Activated naive CD8-positive, alpha-beta T cell treated with anti-CD3 and anti-CD28 coated beads, Interleukin-2, amount 10 ng/mL, durations not matched to agents 7 days and 5 days (primary cell): Measurements from ENCODE around the gene KLRB1. TPM values are rescaled to one million over a fixed set of nuclear protein-coding genes. Genes with fewer than 3 reads are reported as not detected.
"Not testable (repeated sequence)": the region's sequence is repeated elsewhere in the genome, so short reads cannot be mapped to it uniquely, and the experiment has no call there.

Experiments used
- ATAC-seq: fragments of 150-1000 bp; cut with Tn5 transposase; one replicate; pipeline ENCODE4 v1.10.0; 2021; ENCODE audit warnings: low read depth, moderate library complexity
- POLR2A ChIA-PET: fragments of 350-600 bp; sonication (Branson Sonifier 250); formaldehyde crosslinking; loops from one replicate; lab custom pipeline; 2021; ENCODE audit warnings: antibody characterized with exemption; lab: Charles Lee
- DNase-seq: peaks from one replicate; pipeline ENCODE4 v3.0.0; 2021
- H3K27ac Mint-ChIP-seq: one replicate; pipeline ENCODE4 v1.8.0; 2022; ENCODE audit warnings: mild to moderate bottlenecking, mixed read lengths
- H3K27me3 Mint-ChIP-seq: one replicate; pipeline ENCODE4 v1.8.0; 2022; ENCODE audit warnings: mild to moderate bottlenecking, moderate library complexity, mixed read lengths
- H3K36me3 Mint-ChIP-seq: one replicate; pipeline ENCODE4 v1.8.0; 2021; ENCODE audit warnings: mild to moderate bottlenecking, mixed read lengths
- H3K4me1 Mint-ChIP-seq: one replicate; pipeline ENCODE4 v1.8.0; 2021; ENCODE audit warnings: mixed read lengths
- H3K4me3 Mint-ChIP-seq: one replicate; pipeline ENCODE4 v1.8.0; 2022; ENCODE audit warnings: mild to moderate bottlenecking, moderate library complexity, mixed read lengths
- H3K9me3 Mint-ChIP-seq: one replicate; pipeline ENCODE4 v1.8.0; 2021; ENCODE audit warnings: mixed read lengths
- total RNA-seq, 2 experiments: library from RNA; stranded (reverse); gene quantifications; one replicate each; pipeline ENCODE4 v1.2.3, GENCODE V29; 2021

The KLRB1 gene
- 10 to 100 TPM; 17.1 to 22.0 TPM for total RNA-seq

DNA sequence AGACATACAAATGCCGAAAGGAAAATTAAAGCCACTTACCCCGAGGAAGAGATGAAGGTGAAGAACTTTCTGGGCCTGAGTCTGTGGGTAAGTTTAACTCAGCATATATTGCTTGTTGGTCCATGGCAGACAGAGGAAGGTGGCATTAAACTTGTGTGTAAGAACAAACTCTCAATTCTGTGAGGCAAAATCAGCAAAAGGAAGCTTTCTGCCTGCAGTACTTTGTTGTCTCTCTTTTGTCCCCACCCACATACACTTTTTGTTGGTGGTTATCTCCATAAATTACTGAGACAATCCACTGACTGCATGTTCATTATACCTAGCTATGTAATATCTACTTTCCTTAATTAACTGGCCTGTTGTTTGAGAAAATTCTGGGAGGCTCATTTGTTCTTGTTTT lies at the start of gene KLRB1:
TSS of gene KLRB1 (minus strand) at position 201 of the 400 bp plus-strand sequence. CDS start at position 124, 77 bp downstream.
- no peak for ATAC-seq
- no peak for DNase-seq
- Mint-ChIP-seq H3K36me3 (peaks cover 45% of the 10 kb centered on the region), H3K4me1 (peaks cover 8% of the 10 kb centered on the region), H3K27ac (peak within 1 kb of the TSS; percentile 66), H3K9me3 (peaks cover 13% of the 10 kb centered on the region), H3K4me3 (no peak within 1 kb of the TSS), H3K27me3 (no peaks in the 10 kb centered on the region)
- POLR2A ChIA-PET: no interaction called here

DNA sequence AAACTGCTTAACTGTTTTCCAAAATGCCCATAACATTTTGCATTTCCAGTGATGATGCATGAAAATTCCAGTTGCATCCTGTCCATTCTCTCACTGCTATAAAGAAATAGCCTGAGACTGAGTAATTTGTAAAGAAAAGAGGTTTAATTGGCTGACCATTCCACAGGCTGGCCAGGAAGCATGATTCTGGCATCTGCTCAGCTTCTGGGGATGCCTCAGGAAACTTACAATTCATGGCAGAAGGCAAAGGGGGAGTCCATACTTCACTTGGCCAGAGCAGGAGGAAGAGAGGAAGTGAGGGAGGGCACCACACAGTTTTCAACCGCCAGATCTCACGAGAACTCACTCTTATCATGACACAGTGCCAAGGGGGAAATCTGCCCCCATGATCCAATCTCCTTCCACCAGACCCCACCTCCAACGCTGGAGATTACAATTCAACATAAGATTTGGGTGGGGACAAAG lies 43.6 kb upstream of the KLRB1 start:
- H3K27me3 Mint-ChIP-seq: no peaks in the 10 kb centered on the region
- DNase-seq: peak; percentile 65
- peaks cover 68% of the 10 kb centered on the region for H3K36me3 Mint-ChIP-seq
- H3K4me1 Mint-ChIP-seq: peaks cover 67% of the 10 kb centered on the region
- H3K4me3 Mint-ChIP-seq: peak overlapping the region; percentile 97
- H3K9me3 Mint-ChIP-seq: peaks cover 8% of the 10 kb centered on the region
- POLR2A ChIA-PET: interaction anchor here (0.6 to 13.8 kb wide), 16 partner anchors 12 to 904 kb away, joined by 3 to 499 read pairs (median 4); partner anchors contain the start of genes CD69, CLEC2B and CLEC2D
- H3K27ac Mint-ChIP-seq: peak overlapping the region; percentile 99
- peak; percentile 13 for ATAC-seq

DNA sequence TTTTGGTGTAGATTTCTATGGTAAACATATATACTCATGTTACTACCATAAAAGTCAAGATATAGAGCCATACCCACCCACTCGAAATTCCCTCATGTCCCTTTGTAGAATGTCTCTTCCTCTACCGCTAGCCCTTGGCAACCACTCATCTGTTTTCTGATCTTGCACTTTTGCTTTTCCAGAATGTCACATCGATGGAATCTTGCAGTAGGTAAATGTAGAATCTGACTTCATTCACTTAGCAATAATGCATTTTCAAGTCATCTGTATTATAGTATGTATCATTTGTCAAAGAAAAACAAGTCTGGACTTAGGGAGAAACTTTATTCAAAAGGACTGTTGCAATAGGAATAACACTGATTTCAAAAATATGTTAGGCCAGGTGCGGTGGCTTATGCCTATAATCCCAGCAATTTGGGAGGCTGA lies 42.4 kb upstream of the KLRB1 start:
- Mint-ChIP-seq H3K4me1 (peaks cover 62% of the 10 kb centered on the region), H3K9me3 (peaks cover 11% of the 10 kb centered on the region), H3K36me3 (peaks cover 63% of the 10 kb centered on the region), H3K27me3 (no peaks in the 10 kb centered on the region), H3K27ac (peak overlapping the region; percentile 99), H3K4me3 (peak overlapping the region; percentile 97)
- POLR2A ChIA-PET: interaction anchor here (0.6 to 13.8 kb wide), 19 partner anchors 9 to 905 kb away, joined by 3 to 499 read pairs (median 3); partner anchors contain the start of genes CD69, CLEC2B and CLEC2D
- DNase-seq (no peak), ATAC-seq (no peak)

DNA sequence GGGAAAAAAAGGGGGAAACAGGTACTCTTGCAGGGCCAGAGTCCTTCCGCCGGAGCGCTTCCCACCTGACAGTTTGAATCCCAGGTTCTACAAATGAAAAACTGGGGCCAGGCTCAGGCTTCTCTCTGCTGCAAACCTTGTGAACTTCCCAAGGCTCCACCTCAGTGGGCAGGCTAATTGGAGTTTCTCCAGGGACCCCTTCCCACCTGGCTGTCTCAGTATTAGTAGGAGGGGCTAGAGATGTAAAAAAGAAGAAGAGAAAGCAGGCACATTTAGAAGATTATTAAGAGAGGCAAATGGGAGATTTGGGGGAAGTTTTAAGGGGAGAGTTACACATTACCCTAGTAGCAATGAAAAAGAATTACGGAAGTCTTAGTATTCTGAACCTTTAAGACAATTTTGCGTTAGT lies 41.8 kb upstream of the KLRB1 start:
- DNase-seq (no peak), ATAC-seq (no peak)
- H3K4me3 Mint-ChIP-seq: peak overlapping the region; percentile 97
- H3K4me1 Mint-ChIP-seq: peaks cover 62% of the 10 kb centered on the region
- no peaks in the 10 kb centered on the region for H3K27me3 Mint-ChIP-seq
- H3K36me3 Mint-ChIP-seq: peaks cover 62% of the 10 kb centered on the region
- peaks cover 14% of the 10 kb centered on the region for H3K9me3 Mint-ChIP-seq
- H3K27ac Mint-ChIP-seq: peak overlapping the region; percentile 99
- POLR2A ChIA-PET: interaction anchor here (1.0 to 13.8 kb wide), 8 partner anchors 9 to 219 kb away, joined by 3 to 499 read pairs (median 38); partner anchors contain the start of genes CD69 and CLEC2D

DNA sequence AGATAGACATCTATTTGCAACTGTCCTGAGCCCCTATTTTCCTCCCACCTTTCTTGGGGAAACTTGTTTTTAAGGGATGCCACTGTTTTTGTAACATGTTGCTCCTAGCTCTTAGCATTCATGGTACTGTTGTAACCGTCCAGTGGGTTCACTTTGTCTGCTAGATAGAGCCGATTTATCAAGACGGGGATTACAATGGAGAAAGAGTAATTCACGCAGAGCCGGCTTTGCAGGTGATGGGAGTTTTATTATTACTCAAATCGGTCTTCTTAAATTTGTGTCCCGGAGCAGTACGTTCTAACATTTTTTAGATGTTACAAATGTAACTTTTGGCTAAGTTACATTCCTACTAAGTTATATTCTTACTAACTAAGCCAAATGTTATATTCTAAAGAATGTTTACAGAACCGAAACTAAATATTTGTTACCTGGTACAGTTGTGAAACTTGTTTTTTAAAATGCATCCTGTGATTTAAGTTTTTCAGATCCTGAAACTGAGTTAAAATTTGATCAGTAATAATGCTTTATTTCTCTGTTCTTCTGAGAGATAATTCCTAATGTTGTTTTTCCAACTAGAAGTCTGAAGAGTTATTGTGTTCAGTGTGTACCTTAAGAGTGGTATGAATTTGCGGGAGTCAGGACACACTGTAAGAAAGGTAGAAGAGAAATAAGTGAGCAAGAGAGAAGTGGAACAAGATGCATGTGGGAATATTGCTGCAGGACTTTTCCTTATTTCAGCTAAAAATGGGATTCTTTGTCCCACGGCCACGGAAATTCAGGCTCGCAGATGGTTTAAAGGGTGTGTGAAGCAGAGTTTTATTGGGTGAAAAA lies 41.2 kb upstream of the KLRB1 start:
- Mint-ChIP-seq H3K4me3 (peak overlapping the region; percentile 97), H3K36me3 (peaks cover 61% of the 10 kb centered on the region), H3K4me1 (peaks cover 61% of the 10 kb centered on the region), H3K27me3 (no peaks in the 10 kb centered on the region), H3K9me3 (peaks cover 12% of the 10 kb centered on the region), H3K27ac (peak overlapping the region; percentile 99)
- no peak for ATAC-seq
- POLR2A ChIA-PET: interaction anchor here (1.0 to 13.8 kb wide), 22 partner anchors 7 to 906 kb away, joined by 3 to 499 read pairs (median 12); partner anchors contain the start of genes CD69 and CLEC2D
- no peak for DNase-seq

DNA sequence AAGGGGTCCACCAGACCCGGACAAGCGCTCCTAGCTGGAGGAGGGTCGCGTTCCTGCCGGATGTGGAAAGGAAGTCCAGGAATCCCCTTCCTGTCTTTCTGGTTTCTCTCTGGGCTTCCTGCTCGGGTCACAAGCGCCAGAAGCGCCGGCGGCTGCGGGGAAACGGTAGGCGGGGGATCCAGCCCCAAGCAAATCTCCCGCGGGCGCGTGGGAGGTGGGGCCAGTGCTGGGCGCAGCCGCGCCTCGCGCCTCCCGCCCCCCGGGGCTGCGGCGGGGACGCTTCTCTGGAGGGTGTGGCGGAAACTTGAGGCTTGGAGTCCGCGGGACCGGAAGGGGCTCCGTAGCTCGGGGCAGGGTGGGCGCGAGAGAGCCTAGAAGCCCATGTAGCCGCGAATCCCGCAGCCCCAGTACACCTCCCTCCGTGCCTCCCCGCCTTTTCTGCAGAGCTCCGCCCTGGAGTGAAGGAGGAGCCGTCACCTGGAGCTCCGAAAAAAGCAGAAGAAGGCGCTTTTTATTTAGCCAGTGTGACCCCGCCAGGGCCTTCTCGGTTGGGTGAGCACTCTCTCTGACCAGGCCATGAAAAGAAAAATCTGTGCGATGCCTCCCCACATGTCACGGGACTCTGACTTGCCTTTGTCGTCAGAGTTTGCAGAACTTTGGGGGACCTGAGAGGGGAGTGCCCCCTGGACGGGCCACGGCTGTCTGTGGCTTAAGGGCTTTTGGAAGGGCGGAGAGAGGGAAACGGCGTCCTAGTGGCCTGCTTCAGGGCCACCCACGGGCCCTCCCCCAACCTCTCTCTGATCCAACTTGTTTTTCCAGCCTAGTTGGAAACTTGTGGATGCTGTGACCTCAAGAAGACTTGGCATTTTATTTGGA lies 40.3 kb upstream of the KLRB1 start:
- H3K36me3 Mint-ChIP-seq: peaks cover 57% of the 10 kb centered on the region
- H3K9me3 Mint-ChIP-seq: peaks cover 12% of the 10 kb centered on the region
- peak; percentile 76 for ATAC-seq

DNA sequence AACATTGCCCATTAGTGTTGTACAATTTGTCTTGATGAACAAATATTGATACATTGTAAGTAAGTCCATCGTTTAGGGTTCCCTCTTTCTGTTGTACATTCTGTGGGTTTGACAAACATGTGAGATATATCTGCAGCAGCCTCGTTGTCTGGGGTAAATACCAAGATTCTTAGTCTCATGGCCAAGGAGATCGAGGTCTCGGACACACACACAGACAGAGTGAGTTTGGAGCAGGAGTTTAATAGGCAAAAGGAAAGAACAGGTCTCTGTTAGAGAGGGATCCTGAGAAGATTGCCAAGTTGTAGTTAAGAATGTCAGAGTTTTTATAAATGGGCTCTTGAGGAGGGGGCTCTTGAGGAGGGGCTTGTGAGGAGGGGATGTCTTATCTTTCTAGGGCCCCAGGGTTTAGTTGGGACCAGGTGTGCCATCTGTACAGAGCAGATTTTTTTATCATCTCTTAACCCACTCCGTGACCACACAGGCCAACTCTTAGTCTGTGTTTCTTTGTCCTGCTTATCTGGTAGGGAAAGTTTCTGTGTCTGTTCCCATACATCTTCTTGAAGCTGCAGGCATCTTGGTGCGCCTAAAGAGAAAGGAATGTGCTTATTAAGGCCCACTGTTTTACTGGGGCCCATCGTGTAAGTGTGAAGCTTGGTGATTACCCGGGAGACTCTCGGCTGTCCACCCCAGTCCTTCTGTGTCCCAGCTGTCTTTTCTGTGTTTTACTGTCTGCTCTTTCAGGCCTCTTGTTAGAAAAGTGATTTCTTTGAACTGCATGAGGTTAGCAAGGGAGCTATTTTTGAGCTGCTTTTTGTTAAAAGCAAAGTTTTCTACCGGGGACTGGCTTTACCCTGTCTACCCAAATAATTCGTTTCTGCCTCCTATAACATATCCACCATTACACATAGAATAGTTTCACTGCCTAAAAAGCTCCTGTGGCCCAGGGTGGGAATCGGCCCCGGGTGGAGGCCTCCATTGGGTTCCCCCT lies 39.4 kb upstream of the KLRB1 start:
- Mint-ChIP-seq H3K9me3 (peaks cover 11% of the 10 kb centered on the region), H3K4me3 (peak overlapping the region; percentile 97), H3K27me3 (no peaks in the 10 kb centered on the region), H3K27ac (peak overlapping the region; percentile 99), H3K4me1 (peaks cover 63% of the 10 kb centered on the region), H3K36me3 (peaks cover 59% of the 10 kb centered on the region)
- DNase-seq (no peak), ATAC-seq (peak; percentile 11)
- POLR2A ChIA-PET: interaction anchor here (0.7 to 13.8 kb wide), 26 partner anchors 8 to 908 kb away, joined by 3 to 499 read pairs (median 10); partner anchors contain the start of genes CD69 and CLEC2D

More for the DNA sequence above, 40.3 kb upstream of the KLRB1 start:
- POLR2A ChIA-PET: interaction anchor here (0.8 to 13.8 kb wide), 33 partner anchors 8 to 907 kb away, joined by 3 to 499 read pairs (median 7); partner anchors contain the start of genes CD69 and CLEC2D
- H3K4me3 Mint-ChIP-seq: peak overlapping the region; percentile 97
- DNase-seq: peak; percentile 96
- H3K4me1 Mint-ChIP-seq: peaks cover 60% of the 10 kb centered on the region
- peak overlapping the region; percentile 99 for H3K27ac Mint-ChIP-seq
- no peaks in the 10 kb centered on the region for H3K27me3 Mint-ChIP-seq

DNA sequence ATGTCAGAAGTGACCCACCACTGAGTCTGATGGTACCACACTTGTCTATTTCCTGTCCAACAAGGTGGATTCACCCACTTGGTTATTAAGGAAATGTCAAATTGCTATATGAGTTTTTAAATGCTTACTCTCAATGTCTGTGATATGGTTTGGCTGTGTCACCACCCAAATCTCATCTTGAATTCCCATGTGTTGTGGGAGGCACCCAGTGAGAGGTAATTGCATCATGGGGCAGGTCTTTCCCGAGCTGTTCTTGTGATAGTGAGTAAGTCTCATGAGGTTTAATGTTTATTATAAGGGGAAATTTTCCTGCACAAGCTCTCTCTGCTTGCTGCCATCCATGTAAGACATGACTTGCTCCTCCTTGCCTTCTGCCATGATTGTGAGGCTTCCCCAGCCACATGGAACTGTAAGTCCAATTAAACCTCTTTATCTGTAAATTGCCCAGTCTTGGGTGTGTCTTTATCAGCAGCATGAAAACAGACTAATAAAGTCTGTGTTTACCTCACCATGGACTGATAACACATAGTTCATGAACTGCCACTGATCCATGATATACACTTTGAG lies 37.4 kb upstream of the KLRB1 start:
- POLR2A ChIA-PET: interaction anchor here (1.3 kb wide), 1 partner anchor 26 kb away, joined by 4 read pairs; no protein-coding TSS in a partner anchor
- Mint-ChIP-seq H3K4me1 (peaks cover 44% of the 10 kb centered on the region), H3K9me3 (peaks cover 11% of the 10 kb centered on the region), H3K4me3 (peak overlapping the region; percentile 28), H3K36me3 (peaks cover 59% of the 10 kb centered on the region), H3K27ac (peak overlapping the region; percentile 15)
- not testable (repeated sequence) for H3K27me3 Mint-ChIP-seq, ATAC-seq, DNase-seq

DNA sequence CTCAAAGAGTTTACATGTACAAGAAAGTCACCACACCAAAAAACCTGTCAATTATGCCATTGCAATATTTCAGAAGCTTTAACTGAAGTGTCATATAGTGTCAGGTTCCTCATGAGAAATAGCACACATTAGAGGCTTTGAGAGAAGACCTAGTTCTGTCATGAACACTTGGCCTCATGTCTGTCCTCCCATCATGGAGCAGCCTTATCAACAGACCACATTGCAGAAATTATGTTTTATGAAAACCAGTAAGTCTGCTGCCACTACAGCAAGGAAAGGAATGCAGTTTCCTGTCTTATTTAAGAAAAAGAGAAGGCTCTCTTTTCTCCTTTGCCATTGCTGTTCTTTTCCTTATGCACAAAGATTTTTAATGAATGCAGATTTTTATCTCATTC lies 35.5 kb upstream of the KLRB1 start:
- peak overlapping the region; percentile 84 for H3K27ac Mint-ChIP-seq
- H3K4me1 Mint-ChIP-seq: peaks cover 46% of the 10 kb centered on the region
- H3K27me3 Mint-ChIP-seq: no peaks in the 10 kb centered on the region
- peak overlapping the region; percentile 48 for H3K4me3 Mint-ChIP-seq
- ATAC-seq (no peak), DNase-seq (no peak)
- H3K9me3 Mint-ChIP-seq: peaks cover 14% of the 10 kb centered on the region
- POLR2A ChIA-PET: interaction anchor here (1.0 kb wide), 1 partner anchor 13 kb away, joined by 3 read pairs; no protein-coding TSS in a partner anchor
- H3K36me3 Mint-ChIP-seq: peaks cover 55% of the 10 kb centered on the region

DNA sequence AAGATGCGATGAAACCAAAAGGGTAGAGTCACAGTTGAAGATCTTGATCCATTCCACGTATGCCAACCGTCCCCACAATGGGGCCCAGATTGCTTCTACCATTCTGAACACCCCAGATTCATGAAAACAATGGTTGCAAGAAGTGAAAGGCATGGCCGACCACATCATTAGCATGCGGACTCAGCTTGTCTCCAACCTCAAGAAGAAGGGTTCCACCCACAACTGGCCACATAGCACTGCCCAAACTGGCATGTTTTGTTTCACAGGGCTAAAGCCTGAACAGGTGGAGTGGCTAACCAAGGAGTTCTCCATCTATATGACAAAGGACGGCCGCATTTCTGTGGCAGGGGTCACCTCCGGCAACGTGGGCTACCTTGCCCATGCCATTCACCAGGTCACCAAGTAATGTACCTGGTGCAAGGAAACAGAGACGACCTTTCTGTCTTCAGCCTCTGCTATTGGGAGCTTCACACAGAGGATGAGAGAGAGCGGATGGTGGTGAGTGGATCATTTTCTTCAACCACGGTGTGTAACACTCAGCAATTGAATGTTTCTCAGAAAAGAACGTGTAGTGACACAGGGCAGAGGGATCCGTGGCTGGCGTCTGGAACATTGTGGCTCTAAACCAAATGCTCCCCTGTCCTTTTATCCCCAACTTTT lies 35.0 kb upstream of the KLRB1 start:
- Mint-ChIP-seq H3K36me3 (peaks cover 55% of the 10 kb centered on the region), H3K4me3 (peak overlapping the region; percentile 48), H3K27me3 (no peaks in the 10 kb centered on the region), H3K4me1 (peaks cover 48% of the 10 kb centered on the region), H3K27ac (peak overlapping the region; percentile 84), H3K9me3 (peaks cover 14% of the 10 kb centered on the region)
- ATAC-seq: no peak
- POLR2A ChIA-PET: interaction anchor here (0.8 to 1.0 kb wide), 2 partner anchors 14 to 63 kb away, joined by 3 read pairs; no protein-coding TSS in a partner anchor
- DNase-seq: no peak

DNA sequence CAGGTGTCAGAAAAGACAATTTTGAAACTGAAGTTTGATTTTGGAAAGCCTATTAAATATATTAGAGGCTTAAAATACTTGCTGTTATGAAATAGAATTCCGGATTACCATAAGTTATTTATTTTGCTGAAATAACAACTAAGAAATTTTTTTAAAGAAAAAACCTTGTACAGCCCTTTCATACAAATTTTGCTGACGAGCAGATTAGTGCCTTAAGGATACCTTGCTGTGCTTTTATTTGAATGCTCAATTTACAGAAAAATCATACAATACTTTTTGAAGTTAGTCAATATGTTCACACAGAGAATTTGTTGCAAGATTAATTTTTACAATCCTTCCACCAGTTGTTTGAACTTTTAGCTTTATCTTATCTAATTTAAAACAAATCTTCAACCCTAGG lies 32.3 kb upstream of the KLRB1 start:
- Mint-ChIP-seq H3K4me1 (peaks cover 39% of the 10 kb centered on the region), H3K9me3 (peaks cover 11% of the 10 kb centered on the region)

More for the DNA sequence above, 32.3 kb upstream of the KLRB1 start:
- no peak for DNase-seq
- ATAC-seq: no peak
- Mint-ChIP-seq H3K27me3 (no peaks in the 10 kb centered on the region), H3K27ac (no peak overlapping the region), H3K4me3 (no peak overlapping the region), H3K36me3 (peaks cover 65% of the 10 kb centered on the region)
- POLR2A ChIA-PET: interaction anchor here (1.2 kb wide), 1 partner anchor 11 kb away, joined by 3 read pairs; no protein-coding TSS in a partner anchor
